ENCODE data around the gene PTMS.

DNA sequence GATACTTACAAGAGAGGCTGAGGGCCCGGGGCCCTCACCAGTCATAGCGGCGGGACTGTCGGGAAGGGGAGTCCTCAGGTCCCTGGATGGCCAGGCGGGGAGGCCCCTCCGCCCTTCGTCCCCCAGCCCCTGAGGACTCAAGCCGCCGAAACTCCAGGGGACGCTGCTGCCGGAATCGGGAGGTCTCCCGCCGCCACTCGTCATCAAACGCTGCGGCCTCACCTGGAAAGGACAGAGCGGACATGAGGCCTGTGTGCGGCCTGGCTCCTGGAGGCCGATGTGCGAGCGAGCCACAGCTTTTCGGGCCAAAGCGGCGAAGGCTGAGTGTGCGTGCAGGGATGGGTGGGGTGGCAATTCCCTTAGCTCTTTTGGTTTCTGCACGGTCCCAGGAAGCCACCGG, 17.4 kb upstream of the PTMS start:
- no peak for TF ChIP-seq EZH2phosphoT487 (IDR thresholded peaks at IDR 0.05; ENCODE audit: low read depth)
- no peak for TF ChIP-seq CTCF (IDR thresholded peaks at IDR 0.05; ENCODE audit: low read depth, low read length)
